ENCODE data around the gene PARVB. TPM values are rescaled to one million over a fixed set of nuclear protein-coding genes. Genes with fewer than 3 reads are reported as not detected.

The PARVB gene
- total RNA-seq, 4 donors from 2014 or later, result 32.1 to 61.9 (median 41.9) TPM

GRCh38 chr22:44125421-44125820 is 101.3 kb downstream of the PARVB start:
- H3K27me3 ChIP-seq, result no peaks in the 10 kb centered on the region
- ATAC-seq, result no peak
- H3K36me3 ChIP-seq, result peaks cover 0 to 34% of the 10 kb centered on the region in 2 donors
- 73 to 80% methylated on average over 5 to 6 of the region's 6 CpGs for WGBS, 2 donors (ENCODE audit: low coverage in 1 of 2)
- TF ChIP-seq EP300 (IDR thresholded peaks at IDR 0.05), result no peak
- TF ChIP-seq POLR2A (IDR thresholded peaks at IDR 0.05), result no peak
- TF ChIP-seq POLR2AphosphoS5 (IDR thresholded peaks at IDR 0.05), result no peak
- TF ChIP-seq CTCF (IDR thresholded peaks at IDR 0.05), result no peak
- H3K4me3 ChIP-seq, result no peak overlapping the region
- H3K4me1 ChIP-seq, result no peaks in the 10 kb centered on the region
- peaks cover 0 to 17% (median 3%) of the 10 kb centered on the region in 3 donors for H3K9me3 ChIP-seq
- no peak overlapping the region for H3K27ac ChIP-seq

GRCh38 chr22:44126807-44127206 is 102.7 kb downstream of the PARVB start:
- H3K36me3 ChIP-seq, result peaks cover 0 to 34% of the 10 kb centered on the region in 2 donors
- TF ChIP-seq POLR2AphosphoS5 (IDR thresholded peaks at IDR 0.05), result no peak
- no peak for TF ChIP-seq EP300 (IDR thresholded peaks at IDR 0.05)
- no peak for TF ChIP-seq POLR2A (IDR thresholded peaks at IDR 0.05)
- no peak for TF ChIP-seq CTCF (IDR thresholded peaks at IDR 0.05)
- no peaks in the 10 kb centered on the region for H3K4me1 ChIP-seq
- no peaks in the 10 kb centered on the region for H3K27me3 ChIP-seq
- 100% methylated on average over 2 of the region's 2 CpGs for WGBS, 2 donors (ENCODE audit: low coverage in 1 of 2)
- H3K4me3 ChIP-seq, result no peak overlapping the region
- peaks cover 0 to 17% (median 3%) of the 10 kb centered on the region in 3 donors for H3K9me3 ChIP-seq
- no peak for ATAC-seq
- no peak overlapping the region for H3K27ac ChIP-seq

- ATAC-seq, result no peak
- no peaks in the 10 kb centered on the region for H3K4me1 ChIP-seq
- peaks cover 0 to 36% of the 10 kb centered on the region in 2 donors for H3K36me3 ChIP-seq
- no peak overlapping the region for H3K4me3 ChIP-seq
- no peaks in the 10 kb centered on the region for H3K27me3 ChIP-seq
- no peak overlapping the region for H3K27ac ChIP-seq
- H3K9me3 ChIP-seq, result peaks cover 0 to 17% (median 3%) of the 10 kb centered on the region in 3 donors
- TF ChIP-seq EP300 (IDR thresholded peaks at IDR 0.05) (no peak), POLR2A (IDR thresholded peaks at IDR 0.05) (no peak), CTCF (IDR thresholded peaks at IDR 0.05) (no peak), POLR2AphosphoS5 (IDR thresholded peaks at IDR 0.05) (no peak)
- 29% methylated on average over 1 of the region's 1 CpG; no CpG with 5 or more reads in 1 of the 2 donors for WGBS, 2 donors (ENCODE audit: low coverage in 1 of 2)
Measured at GRCh38 chr22:44127356-44127755, 103.3 kb downstream of the PARVB start.

- 78 to 93% methylated on average over 3 to 7 of the region's 19 CpGs for WGBS, 2 donors (ENCODE audit: low coverage in 1 of 2)
Measured at GRCh38 chr22:44128958-44129618, 105.0 kb downstream of the PARVB start.

More at GRCh38 chr22:44128958-44129618, 105.0 kb downstream of the PARVB start:
- Histone ChIP-seq H3K9me3 (peaks cover 0 to 17% (median 3%) of the 10 kb centered on the region in 3 donors), H3K27ac (no peak overlapping the region), H3K4me3 (no peak overlapping the region), H3K27me3 (no peaks in the 10 kb centered on the region), H3K36me3 (peaks cover 0 to 45% of the 10 kb centered on the region in 2 donors), H3K4me1 (no peaks in the 10 kb centered on the region)
- ATAC-seq, result no peak
- TF ChIP-seq EP300 (IDR thresholded peaks at IDR 0.05) (no peak), POLR2AphosphoS5 (IDR thresholded peaks at IDR 0.05) (no peak), CTCF (IDR thresholded peaks at IDR 0.05) (no peak), POLR2A (IDR thresholded peaks at IDR 0.05) (no peak)
